ENCODE results near the gene BPI.
"Not testable (repeated sequence)": the region's sequence is repeated elsewhere in the genome, so short reads cannot be mapped to it uniquely, and the experiment has no call there.

BPI gene
- 0.43 to 7.8 (median 2.2) reads per million in 17 experiments for total RNA-seq

DNA sequence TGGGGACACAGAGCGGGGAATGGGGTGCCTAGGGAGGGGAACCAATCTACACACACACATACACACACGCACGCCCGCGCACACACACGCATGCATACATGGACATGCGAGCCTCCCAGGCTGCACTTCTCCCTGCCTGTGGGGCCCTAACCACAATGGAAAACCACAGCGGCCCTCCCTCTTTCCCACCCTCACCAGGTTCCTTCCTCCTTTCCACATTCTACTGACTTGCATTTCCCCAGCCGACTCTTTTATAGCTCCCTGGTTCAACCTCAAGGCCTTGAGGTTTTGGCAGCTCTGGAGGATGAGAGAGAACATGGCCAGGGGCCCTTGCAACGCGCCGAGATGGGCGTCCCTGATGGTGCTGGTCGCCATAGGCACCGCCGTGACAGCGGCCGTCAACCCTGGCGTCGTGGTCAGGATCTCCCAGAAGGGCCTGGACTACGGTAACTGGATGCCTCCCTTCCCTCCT is at the start of gene BPI:
Gene BPI, plus strand, starts transcription at position 249 of the 472 bp plus-strand sequence. Its CDS starts 68 bp downstream, at position 317.
- DNase-seq = peak; percentile 91 to 93 (median 92)

DNA sequence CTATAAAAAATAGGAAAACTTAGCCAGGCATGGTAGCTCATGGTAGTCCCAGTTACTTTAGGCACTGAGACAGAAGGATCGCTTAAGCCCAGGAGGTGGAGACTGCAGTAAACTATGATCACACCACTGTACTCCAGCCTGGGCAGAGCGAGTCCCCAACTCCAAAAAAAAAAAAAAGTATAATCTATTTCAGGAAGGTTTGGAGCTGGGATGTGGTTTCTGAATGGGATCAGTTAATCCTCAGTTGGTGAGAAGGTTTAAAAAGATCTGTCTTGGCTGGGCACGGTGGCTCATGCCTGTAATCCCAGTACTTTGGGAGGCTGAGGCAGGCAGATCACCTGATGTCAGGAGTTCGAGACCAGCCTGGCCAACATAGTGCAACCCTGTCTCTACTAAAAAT is 49.3 kb upstream of the BPI start:
- not testable (repeated sequence) for DNase-seq

DNA sequence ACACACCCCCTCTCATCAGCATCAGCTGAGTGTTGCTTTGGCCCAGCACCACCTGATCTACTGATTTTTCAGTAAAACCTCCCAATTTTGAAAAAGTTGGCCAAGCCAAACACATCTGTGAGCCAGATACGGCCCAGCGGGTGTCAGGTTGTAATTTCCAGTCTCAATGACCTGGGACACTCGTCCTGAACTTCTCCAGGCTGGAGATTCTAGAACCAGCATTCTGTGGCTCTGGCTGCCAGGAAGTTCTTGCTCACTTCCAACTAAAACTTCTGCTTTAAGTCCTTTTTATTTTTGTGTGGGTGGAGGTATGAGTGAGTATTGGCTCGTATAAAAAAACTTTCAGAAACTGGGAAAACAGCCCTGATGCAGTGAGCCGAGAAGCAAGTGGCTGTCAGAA is 48.6 kb upstream of the BPI start:
- peak in 3 of 4 experiments; percentile 49 to 71 (median 70) for DNase-seq

DNA sequence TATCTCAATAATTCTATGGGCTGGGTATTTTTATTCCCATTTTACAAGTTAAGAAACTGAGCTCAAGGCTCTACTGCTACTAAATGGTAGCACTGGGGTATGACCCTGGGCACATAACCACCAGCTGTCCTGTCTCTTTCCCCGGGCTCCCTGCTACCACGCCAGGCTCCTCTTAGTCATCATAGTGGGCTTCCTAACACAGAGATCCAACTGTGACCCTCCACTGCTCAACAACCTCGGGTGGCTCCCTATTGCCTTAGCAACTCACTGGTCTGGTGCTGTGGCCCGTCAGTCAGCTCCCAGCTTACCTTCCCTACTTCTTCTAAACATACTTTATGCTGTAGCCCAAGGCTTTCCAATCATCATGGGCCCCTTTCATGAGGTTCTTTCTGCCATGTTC is 47.9 kb upstream of the BPI start:
- no peak for DNase-seq

DNA sequence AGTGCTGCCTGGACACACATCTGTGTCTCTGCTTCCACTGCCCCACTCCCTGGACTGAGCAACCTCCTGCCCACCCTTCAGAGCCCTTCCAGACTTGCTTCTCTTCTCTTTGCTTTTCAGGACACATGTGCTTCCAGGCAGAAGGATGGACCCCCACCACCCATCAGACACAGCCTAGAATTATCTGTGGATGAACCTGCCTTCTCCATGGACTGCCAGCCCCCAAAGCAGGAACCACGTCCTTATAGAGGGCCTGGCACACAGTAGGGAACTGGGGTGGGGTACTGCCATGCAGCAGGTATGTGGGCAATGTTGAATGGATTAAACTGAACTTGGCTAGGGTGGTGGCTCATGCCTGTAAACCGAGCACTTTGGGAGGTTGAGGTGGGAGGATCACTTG is 47.0 kb upstream of the BPI start:
- no peak for DNase-seq

DNA sequence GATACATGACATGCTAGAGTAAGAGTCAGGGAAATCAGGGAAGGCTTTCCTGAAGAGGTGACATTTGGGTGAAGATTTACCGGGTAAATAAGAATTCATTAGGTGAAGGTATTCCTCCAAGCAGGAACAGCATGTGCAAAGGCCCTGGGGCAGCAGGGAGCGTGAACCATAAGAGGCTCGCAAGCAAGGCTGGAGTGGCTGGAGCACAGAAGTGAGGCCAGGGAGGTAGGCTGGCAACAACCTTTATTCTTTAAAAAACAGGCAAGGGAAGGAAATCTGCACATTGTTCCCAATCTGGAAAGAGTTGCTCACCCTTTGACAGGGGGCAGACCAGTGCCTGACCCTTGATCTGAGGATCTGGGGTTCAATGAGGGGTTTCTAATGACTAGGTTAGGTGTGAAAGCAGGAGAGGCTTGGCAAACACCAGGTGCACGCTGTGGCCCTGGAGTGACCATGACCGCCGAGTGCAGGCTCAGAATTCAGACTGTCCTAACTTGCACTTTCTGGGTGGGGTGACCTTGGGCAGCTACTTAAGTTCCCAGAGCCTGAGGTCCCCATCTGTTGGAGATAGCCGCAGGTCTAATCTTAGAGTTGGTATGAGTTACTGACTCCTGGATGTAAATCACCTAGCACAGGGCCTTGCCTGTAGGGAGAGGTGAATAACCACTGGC is 45.3 kb upstream of the BPI start:
- no peak for DNase-seq

DNA sequence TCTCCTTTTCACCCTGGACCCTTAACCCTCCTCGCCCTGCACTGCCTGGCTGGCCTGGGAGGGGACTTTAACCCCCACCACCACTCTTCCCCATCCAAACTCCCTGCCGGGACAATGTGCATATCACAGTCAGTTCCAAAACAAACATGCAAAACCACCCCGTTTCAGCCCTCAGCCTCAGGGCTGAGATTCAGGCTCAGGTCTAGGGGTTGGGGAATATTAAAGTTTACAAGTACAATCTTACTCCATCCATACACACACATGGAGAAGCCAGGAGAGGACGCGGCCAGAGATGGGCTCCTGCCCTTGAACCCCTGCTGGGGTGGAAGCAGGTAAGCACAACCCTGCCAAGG is 44.0 kb upstream of the BPI start:
- no peak for DNase-seq

DNA sequence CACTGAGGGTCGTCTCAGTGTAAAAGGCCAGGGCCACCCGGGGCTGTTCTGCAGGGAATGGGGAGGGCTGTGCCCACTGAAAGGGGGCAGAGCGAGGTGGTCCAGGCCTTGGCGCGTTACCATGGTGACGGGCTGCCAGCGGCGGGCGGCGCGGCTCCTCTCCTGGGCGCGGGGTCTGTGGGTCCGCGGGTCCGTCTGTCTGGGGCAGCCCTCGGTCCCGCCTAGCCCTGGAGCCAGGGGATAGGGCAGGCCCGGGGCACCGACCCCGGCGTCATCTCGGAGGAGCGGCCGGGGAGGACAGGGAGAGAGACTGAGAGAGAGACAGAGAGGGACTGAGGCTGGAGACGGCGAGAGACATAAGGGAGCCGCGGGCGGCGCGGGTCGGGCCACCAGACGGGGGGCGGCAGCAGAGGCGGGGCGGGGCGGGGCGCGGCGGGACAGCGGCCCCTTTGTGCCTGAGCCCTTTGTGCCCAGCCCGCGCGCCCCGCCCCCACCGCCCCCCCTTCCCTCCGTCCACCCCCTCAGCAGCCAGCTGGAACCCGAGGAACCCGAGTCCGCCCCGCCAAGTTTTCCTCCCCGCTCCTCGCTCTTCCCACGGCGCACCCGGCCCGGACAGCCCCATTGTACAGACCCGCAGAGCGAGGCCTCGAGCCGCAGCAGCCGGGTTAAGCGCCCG is 43.4 kb upstream of the BPI start, which contains the start of gene KIAA1755:
Gene KIAA1755, minus strand, starts transcription at position 358 of the 676 bp plus-strand sequence. Its CDS starts 235 bp downstream, at position 123.
- no peak for DNase-seq

DNA sequence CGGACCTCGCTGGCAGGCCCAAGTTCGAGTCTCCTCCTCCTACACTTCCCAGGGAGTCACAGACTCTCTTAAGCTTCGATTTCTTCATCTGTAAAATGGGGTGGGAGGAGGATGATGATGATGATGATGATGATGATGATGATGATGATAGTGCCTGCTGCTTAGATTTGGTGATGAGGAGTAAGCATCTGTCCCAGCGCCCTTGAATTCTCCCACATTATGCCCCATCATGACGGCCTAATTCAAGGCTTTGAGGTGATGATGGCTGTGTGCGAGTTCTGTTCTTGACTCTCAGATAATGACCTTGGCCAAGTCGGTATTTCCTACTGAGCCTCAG is 42.9 kb upstream of the BPI start:
- no peak for DNase-seq

DNA sequence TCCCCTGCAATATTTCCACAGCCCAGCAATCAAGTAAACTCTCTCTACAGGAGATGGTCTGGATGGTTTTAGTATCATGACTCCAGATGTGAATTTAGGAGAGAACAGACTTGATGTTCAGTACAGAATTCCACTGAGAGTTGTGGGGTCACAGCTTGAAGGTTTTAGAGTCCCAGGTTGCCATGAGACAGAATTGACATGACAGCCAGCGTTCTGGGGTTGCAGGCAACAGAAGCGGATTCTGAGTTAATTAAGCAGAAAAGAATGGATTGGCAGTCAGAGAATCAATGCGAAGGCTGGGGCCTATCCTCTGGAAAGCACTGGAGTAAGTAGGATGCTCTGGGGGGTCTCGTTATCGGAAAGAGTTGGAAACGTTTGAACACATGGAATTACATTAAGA is 41.0 kb upstream of the BPI start:
- DNase-seq = no peak

DNA sequence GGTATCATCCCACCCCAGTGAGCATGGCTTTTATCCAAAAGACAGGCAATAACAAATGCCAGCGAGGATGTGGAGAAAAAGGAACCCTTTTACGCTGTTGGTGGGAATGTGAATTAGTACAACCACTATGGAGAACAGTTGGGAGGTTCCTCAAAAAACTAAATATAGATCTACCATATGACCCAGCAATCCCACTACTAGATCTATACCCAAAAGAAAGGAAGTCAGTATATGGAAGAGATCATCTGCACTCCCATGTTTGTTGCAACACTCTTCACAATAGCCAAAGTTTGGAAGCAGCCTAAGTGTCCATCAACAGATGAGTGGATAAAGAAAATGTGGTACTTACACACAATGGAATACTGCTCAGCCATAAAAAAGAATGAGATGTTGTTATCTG is 37.5 kb upstream of the BPI start:
- peak; percentile 41 to 78 (median 61) for DNase-seq

DNA sequence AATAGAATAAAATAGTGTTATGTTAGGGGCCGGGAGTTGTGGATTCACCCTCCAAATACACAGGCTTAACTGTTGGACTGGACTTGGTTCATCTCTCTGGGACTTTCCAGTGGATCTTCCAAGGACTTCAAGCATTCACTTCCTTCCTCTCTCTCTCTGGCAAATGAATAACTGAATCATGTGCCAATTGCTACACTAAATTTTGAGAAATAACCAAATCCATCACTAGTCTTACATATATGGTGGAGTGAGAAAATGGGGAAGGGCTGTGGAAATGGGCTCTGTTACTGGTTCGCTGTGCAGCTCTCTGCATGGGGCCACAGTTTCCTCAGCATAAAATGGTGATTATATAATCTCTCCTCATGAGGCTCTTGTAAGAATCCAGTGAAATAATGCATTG is 36.7 kb upstream of the BPI start:
- peak; percentile 55 to 85 (median 78) for DNase-seq

DNA sequence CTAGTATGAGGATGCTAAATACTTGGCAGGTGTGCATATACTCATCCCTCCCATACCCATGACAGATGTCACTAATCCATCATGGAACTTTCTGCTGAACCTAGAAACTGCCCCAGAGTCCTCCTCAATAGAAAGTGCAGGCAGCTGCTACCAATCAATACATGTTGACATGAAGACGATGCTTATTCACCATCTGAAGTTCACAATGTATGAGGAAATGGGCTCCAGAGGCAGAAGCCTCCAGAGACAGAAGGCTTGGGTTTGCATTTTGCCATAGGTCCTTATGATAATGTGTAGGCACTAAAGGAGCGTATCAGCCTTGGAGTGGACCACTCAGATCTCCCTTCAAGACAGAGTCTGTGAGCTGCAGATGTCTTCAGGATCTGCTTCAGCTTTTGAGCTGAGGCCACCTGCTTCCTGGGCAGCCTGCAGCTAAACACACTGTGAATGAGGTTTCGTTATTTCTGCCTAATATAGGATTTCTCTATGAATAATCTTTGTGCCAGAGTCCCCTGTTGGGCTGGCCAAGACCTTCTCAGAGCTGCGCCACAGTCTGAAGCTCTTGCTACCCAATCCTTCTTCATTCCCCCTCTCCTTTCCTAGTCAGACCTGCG is 35.9 kb upstream of the BPI start:
- DNase-seq = no peak

DNA sequence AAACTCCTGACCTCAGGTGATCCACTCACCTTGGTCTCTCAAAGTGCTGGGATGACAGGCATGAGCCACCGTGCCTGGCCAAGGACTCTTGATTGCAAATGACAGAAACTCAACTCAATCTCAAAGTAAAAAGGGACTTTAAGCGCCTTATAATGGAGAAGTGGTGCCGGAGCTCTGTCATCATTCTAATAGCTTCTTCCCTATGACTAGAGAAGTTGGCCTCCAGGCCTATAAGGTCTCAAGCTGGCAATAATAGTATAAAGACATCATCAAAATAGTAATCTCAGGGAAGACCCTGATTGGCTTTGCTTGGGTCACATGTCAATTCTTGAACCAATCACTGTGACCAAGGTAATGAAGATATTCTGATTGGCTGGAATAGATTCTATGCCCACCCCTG is 34.9 kb upstream of the BPI start:
- peak in 3 of 4 experiments; percentile 25 to 62 (median 53) for DNase-seq

DNA sequence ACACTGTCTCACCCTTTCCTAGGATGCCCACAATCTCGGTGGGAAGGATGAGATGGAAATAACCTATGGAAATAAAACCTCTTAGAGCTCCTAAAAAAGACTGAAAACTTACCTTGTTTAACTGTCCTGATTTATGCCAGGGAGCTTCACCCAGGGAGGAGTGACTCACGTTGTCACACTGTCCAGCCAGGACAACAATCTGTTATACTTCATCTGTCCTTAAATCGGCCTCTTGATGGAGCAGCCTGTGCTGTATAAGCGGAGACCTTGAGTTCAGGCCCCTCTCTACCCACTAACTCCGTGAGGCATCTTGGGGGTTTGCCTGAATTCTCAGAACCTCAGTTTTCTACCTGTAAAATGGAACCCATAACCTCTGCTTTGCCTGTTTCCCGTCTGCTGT is 34.2 kb upstream of the BPI start:
- no peak for DNase-seq

DNA sequence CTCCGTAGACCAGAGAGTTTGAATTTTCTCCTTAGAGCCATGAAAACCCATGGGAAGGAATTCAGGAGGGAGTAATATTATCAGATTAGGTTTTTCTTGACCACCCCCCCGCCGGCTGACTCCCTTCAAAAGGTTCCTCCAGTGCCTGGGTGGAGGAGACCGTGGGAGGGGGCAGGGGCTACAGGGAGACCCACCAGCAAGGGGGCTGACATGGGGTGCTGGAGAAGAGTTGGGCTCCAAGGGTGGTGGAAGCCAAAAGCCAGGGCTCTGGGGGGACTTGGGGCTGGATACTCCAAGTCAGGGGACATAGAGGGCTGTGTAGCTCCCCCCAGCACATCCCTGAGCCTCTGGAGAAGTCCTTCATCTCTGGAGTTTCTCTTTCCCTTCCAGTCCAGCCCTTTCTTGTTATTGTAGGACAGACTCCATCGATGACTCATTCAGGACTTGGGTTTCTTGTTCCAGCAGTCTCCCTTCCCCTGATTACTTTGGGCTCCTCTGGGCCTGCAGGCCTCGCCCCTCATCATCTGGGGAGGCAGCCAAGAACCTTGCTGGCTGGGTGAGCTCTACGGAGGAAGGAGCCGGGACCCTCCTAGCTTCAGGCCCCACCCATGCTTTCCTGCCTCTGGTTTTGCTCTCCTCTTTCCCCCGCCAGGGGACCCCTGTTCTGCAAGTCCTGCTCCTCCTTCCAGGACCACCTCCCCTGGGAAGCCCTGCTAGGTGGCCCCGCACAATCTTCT is 32.9 kb upstream of the BPI start:
- DNase-seq = peak in 3 of 4 experiments; percentile 45 to 56 (median 48)

DNA sequence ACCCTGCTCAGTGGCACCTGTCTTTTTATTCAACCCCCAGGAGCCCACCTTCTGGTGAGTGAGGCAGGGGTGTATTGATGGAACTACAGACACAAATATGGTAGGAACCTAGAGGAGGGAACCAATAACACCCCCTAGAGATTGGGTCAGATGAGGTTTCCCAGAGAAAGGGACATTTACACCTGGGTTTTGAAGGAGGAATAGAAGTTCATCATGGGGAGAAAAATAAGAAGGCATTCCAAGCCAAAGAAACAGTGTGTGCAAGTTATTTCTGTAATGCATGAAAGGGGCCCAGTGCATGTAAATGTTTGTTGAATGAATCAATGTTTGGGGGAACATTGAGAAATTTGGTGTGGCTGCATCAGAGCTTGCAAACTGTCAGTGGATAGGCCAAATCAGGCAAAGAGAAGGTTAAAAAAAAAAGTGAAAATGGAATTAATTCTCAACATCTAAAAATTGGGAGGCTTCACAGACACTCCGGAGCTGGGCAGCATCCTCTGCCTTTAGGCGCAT is 32.3 kb upstream of the BPI start:
- DNase-seq = no peak

DNA sequence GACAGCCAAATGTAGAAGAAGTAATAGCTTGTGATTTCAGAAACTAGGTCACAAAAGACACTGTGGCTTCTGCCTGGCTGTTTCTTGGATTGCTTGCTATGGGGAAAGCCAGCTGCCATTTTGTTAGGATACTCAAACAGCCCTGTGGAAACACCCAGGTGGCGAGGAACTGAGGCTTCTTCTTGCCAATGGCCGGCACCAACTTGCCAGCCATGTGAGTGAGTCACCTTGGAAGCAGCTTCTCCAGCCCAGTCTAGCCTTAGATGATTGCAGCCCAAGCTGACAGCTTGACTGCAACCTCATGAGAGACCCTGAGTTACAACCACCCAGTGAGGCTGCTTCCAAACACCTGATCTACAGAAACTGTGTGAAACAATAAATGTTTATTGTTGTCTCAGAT is 31.6 kb upstream of the BPI start:
- no peak for DNase-seq

DNA sequence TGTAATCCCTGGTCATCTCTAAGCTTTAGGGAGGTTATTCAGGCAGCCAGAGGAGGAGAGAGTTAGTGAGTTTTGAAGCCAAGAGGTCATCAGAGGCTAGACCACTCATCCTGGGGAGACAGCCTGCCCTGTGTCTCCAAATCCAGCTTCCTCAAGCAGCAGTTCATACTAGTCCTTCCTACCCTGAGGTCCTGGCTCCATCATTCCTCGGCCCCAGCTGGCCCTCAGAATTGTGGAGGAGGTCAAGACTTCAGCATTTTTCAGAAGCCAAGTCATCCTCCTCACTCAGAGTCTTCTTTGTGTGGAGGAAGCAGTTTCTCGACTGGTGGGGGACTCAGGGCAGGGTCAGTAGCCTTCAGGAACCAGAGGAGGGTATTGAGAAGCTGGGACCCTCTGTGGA is 31.0 kb upstream of the BPI start:
- DNase-seq = no peak

DNA sequence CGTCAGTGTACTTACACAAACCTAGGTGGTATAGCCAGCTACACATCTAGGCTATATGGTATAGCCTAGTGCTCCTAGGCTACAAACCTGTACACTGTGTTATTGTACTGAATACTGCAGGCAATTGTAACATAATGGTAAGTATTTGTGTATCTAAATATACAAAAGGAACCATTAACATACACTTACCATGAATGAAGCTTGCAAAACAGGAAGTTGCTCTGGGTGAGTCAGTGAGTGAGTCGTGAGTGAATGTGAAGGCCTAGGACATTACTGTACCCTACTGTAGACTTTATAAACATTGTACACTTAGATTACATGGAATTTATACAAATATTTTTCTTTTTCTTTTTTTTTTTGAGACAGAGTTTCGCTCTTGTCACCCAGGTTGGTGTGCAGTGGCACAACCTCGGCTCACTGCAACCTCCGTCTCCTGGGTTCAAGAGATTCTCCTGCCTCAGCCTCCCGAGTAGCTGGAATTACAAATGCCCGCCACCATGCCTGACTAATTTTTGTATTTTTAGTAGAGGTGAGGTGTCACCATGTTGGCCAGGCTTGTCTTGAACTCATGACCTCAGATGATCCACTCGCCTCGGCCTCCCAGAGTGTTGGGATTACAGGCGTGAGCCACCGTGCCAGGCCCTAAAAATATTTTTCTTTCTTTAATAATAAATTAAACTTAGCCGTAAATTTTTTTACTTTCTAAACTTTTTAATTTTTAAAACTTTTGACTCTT is 28.0 kb upstream of the BPI start:
- peak; percentile 67 to 84 (median 74) for DNase-seq

DNA sequence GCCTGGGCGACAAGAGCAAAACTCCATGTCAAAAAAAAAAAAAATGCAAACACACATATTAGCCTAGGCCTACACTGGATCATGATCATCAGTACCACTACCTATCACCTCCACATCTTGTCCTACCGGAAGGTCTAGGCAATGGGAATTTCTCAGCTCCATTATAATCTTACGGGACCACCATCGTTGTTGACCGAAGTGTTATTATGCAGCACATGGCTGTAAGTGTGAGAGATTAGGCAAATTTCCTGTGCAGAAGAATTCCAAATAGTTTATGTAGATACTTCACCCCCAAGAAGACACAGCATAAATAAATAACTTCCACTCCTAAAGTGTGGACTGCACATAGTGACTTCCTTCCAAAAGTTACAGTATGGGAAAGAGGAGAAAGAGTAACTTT is 26.7 kb upstream of the BPI start:
- no peak for DNase-seq

DNA sequence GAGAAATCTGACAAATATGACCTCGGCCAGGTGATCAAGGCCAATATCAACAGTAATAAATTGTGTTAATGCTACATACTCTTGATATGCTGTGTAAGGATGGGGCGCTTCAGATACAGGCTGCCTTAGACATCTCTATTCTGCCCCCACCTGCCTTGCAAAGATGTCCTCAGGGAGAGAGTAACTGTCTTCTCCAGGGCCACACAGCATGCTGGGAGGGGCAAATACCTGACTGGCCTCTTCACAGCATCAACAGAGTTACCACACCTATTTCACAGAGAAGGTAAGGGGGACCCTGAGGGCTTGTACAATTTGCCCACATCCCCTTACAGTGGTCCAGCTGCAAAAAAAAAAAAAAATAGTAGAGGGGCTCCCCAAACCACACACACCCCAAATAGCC is 26.3 kb upstream of the BPI start:
- DNase-seq = no peak
